ENCODE data around the gene BBS12. TPM values are rescaled to one million over a fixed set of nuclear protein-coding genes. Genes with fewer than 3 reads are reported as not detected.

BBS12 gene
- total RNA-seq, 2 experiments from 2014 or later: 0.80 to 0.84 TPM

DNA sequence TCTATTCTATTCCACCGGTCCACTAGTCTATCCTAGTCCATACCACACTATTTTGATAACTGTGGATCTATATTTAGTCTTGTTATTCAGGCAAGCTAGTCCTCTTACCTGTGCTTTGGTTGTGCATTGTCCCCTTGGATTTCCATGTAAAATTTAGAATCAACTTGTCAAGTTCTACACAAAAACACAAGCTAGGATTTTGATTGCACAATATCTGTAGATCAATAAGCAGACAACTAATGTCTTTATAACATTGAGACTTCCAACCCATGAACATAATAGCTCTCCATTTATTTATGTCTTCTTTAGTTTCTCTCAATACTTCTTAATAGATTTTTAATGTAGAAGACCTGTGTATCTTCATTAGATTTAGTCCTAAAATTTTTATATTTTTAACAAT, 10.2 kb upstream of the BBS12 start:
- TF ChIP-seq, protein P1, sequence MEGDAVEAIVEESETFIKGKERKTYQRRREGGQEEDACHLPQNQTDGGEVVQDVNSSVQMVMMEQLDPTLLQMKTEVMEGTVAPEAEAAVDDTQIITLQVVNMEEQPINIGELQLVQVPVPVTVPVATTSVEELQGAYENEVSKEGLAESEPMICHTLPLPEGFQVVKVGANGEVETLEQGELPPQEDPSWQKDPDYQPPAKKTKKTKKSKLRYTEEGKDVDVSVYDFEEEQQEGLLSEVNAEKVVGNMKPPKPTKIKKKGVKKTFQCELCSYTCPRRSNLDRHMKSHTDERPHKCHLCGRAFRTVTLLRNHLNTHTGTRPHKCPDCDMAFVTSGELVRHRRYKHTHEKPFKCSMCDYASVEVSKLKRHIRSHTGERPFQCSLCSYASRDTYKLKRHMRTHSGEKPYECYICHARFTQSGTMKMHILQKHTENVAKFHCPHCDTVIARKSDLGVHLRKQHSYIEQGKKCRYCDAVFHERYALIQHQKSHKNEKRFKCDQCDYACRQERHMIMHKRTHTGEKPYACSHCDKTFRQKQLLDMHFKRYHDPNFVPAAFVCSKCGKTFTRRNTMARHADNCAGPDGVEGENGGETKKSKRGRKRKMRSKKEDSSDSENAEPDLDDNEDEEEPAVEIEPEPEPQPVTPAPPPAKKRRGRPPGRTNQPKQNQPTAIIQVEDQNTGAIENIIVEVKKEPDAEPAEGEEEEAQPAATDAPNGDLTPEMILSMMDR (IDR thresholded peaks at IDR 0.05): no peak
- ChIA-PET CTCF (no interaction called here), POLR2A (no interaction called here)
- Mint-ChIP-seq H3K4me1 (ENCODE audit: low read depth) (no peaks in the 10 kb centered on the region), H3K27me3 (peaks cover 17% of the 10 kb centered on the region), H3K36me3 (ENCODE audit: low read depth) (no peaks in the 10 kb centered on the region), H3K9me3 (no peaks in the 10 kb centered on the region), H3K4me3 (no peak overlapping the region), H3K27ac (no peak overlapping the region)
- intact Hi-C loops (cut with DNase I, micrococcal nuclease): loop anchor here in 1 of 2 experiments (10.0 kb wide), 2 partner anchors 767 to 1017 kb away; partner anchors contain the start of gene TRPC3
- no peak for ATAC-seq (ENCODE audit: poor library complexity)
- no peak for DNase-seq
- Histone ChIP-seq H3K9me3 (ENCODE audit: control insufficient read depth in 1 of 2, insufficient read depth in 1 of 2, low read length in 2 of 2) (no peaks in the 10 kb centered on the region), H3K4me1 (ENCODE audit: insufficient read depth, low read length) (no peaks in the 10 kb centered on the region), H3K4me3 (ENCODE audit: low read length) (no peak overlapping the region), H3K27ac (ENCODE audit: low read depth in 1 of 2, low read length in 2 of 2) (no peak overlapping the region), H3K27me3 (ENCODE audit: control insufficient read depth in 1 of 2, insufficient read depth in 2 of 2, low read length in 2 of 2) (no peaks in the 10 kb centered on the region), H3K36me3 (ENCODE audit: insufficient read depth, low read length) (no peaks in the 10 kb centered on the region)

DNA sequence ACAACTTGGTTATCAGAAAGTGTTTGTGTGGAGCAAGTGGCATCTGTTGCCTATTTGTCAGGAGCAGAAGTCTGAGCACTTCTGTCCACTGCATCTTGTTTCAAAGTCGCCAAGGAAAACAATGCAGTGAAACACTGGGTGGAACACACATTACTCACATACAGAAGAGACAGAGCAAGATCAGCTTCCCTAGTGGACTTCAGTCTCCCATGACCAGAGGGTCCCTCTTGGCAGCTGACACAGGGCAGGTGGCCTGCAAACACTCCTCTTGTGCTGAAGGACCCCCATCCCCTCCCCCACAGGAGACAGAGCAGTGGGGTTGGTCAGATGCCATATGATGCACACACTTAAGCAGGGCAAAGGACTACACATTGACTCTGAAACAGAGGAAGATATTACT, 3.6 kb upstream of the BBS12 start:
- Mint-ChIP-seq H3K36me3 (ENCODE audit: low read depth) (peaks cover 10% of the 10 kb centered on the region), H3K27me3 (peaks cover 11% of the 10 kb centered on the region), H3K27ac (no peak overlapping the region), H3K4me3 (no peak overlapping the region), H3K9me3 (no peaks in the 10 kb centered on the region), H3K4me1 (ENCODE audit: low read depth) (peaks cover 19% of the 10 kb centered on the region)
- intact Hi-C loops (cut with DNase I, micrococcal nuclease): loop anchor here in 1 of 2 experiments (10.0 kb wide), 2 partner anchors 774 to 1024 kb away; partner anchors contain the start of gene TRPC3
- H3K27ac ChIP-seq (ENCODE audit: low read depth in 1 of 2, low read length in 2 of 2): no peak overlapping the region
- no peaks in the 10 kb centered on the region for H3K36me3 ChIP-seq (ENCODE audit: insufficient read depth, low read length)
- H3K4me1 ChIP-seq (ENCODE audit: insufficient read depth, low read length): peaks cover 12% of the 10 kb centered on the region
- CTCF ChIA-PET: no interaction called here
- ATAC-seq (ENCODE audit: poor library complexity) (no peak), DNase-seq (no peak)
- POLR2A ChIA-PET: no interaction called here
- TF ChIP-seq, protein P1 (IDR thresholded peaks at IDR 0.05): no peak
- H3K9me3 ChIP-seq (ENCODE audit: control insufficient read depth in 1 of 2, insufficient read depth in 1 of 2, low read length in 2 of 2): no peaks in the 10 kb centered on the region
- no peaks in the 10 kb centered on the region for H3K27me3 ChIP-seq (ENCODE audit: control insufficient read depth in 1 of 2, insufficient read depth in 2 of 2, low read length in 2 of 2)
- no peak overlapping the region for H3K4me3 ChIP-seq (ENCODE audit: low read length)

DNA sequence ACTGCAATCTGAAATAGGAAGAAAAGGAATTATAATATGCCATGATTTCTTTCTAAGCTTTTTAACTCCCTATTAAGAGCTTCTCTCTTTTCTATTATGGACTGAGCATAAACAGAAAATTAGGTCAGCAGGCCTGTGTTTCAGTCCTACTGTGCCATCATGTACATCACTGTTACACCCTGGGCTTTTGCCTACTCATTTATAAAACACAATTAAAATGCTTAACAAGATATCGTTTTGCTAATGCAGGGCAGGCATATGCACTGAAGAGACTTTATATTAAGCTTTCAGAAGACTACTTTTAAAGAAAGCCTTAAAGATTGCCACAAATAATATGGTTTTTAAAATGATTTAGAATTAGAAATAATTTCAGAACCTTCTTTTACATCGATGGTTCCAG, 828 bp upstream of the BBS12 start:
- H3K27ac Mint-ChIP-seq: peak overlapping the region; percentile 96
- no peak overlapping the region for H3K4me3 Mint-ChIP-seq
- peaks cover 25% of the 10 kb centered on the region for H3K4me1 Mint-ChIP-seq (ENCODE audit: low read depth)
- intact Hi-C loops (cut with DNase I, micrococcal nuclease): loop anchor here (2.0 to 10.0 kb wide), 6 partner anchors 157 to 927 kb away; partner anchors contain the start of genes BLTP1 (in 1 of the 2), EXOSC9 (in 1 of the 2), NUDT6 (in 1 of the 2) and SPRY1 (in 1 of the 2)
- POLR2A ChIA-PET: interaction anchor here (0.7 to 2.1 kb wide), 12 partner anchors 8 to 1064 kb away, joined by 3 to 19 read pairs (median 4); partner anchors contain the start of genes CCNA2, EXOSC9 and NUDT6
- Histone ChIP-seq H3K4me1 (ENCODE audit: insufficient read depth, low read length) (peaks cover 12% of the 10 kb centered on the region), H3K27me3 (ENCODE audit: control insufficient read depth in 1 of 2, insufficient read depth in 2 of 2, low read length in 2 of 2) (no peaks in the 10 kb centered on the region), H3K27ac (ENCODE audit: low read depth in 1 of 2, low read length in 2 of 2) (peak overlapping the region; percentile 57 to 64), H3K4me3 (ENCODE audit: low read length) (no peak overlapping the region), H3K36me3 (ENCODE audit: insufficient read depth, low read length) (no peaks in the 10 kb centered on the region), H3K9me3 (ENCODE audit: control insufficient read depth in 1 of 2, insufficient read depth in 1 of 2, low read length in 2 of 2) (no peaks in the 10 kb centered on the region)
- no peak for ATAC-seq (ENCODE audit: poor library complexity)
- CTCF ChIA-PET: interaction anchor here (0.9 to 2.8 kb wide), 8 partner anchors 8 to 197 kb away, joined by 3 to 15 read pairs (median 6); partner anchors contain the start of gene NUDT6
- TF ChIP-seq, protein P1 (IDR thresholded peaks at IDR 0.05): no peak
- H3K9me3 Mint-ChIP-seq: no peaks in the 10 kb centered on the region
- no peak for DNase-seq
- no peaks in the 10 kb centered on the region for H3K27me3 Mint-ChIP-seq
- H3K36me3 Mint-ChIP-seq (ENCODE audit: low read depth): peaks cover 10% of the 10 kb centered on the region
